GM12873 (cell line): ENCODE results near the gene PELI2.

Source experiments
- TF ChIP-seq, protein P1 (sequence below): IDR thresholded peaks from 2 replicates; pipeline ENCODE4 v1.5.1; 2012; ENCODE audit warnings: low read depth, mild to moderate bottlenecking, moderate library complexity, low read length, control low read depth; ENCODE audit not compliant: insufficient read depth; ENCODE audit errors: missing control alignments

Gene PELI2

DNA sequence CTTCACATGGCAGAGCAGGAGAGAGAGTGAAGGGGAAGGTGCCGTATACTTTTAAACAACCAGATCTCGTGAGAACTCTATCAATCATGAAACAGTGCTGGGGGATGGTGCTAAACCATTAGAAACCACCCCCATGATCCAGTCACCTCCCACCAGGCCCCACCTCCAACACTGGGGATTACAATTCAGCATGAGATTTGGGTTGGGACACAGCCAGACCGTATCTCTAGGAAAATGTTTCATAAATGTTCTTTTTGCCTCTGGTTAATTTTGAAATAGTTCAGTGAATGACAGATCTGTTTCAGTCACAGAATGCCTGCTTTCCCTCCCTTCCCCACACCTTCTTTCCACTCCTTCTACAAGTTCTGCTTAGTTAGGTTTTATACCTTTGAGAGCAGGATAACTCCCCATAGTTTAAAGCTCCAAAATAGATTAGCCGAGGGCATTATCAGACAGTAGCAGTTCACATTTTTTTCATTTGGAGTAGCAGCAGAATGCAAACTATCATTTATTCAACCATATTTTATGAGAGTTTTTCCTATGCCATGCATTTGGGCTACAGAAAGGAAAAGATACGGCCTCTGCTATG, 27.1 kb downstream of the PELI2 start:
- TF ChIP-seq, protein P1, sequence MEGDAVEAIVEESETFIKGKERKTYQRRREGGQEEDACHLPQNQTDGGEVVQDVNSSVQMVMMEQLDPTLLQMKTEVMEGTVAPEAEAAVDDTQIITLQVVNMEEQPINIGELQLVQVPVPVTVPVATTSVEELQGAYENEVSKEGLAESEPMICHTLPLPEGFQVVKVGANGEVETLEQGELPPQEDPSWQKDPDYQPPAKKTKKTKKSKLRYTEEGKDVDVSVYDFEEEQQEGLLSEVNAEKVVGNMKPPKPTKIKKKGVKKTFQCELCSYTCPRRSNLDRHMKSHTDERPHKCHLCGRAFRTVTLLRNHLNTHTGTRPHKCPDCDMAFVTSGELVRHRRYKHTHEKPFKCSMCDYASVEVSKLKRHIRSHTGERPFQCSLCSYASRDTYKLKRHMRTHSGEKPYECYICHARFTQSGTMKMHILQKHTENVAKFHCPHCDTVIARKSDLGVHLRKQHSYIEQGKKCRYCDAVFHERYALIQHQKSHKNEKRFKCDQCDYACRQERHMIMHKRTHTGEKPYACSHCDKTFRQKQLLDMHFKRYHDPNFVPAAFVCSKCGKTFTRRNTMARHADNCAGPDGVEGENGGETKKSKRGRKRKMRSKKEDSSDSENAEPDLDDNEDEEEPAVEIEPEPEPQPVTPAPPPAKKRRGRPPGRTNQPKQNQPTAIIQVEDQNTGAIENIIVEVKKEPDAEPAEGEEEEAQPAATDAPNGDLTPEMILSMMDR, result no peak

DNA sequence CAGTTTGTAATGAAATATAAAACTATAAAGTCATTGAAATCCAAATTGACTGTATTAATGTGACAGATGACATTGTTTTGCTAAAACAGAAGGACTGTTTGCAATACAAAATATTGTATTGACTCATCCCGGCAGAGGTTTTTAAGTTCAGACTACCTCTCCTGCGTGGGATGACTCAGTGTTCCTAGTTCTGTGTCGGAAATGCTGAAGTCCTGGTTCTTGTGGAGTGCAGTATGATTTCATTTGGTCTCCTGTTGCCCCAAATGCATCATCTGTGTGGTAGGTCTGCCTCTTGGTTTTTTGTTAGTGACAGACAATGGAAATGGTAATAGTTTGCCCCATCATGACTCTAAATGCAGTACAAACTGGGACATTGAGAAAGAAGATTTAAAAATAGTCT, 27.8 kb downstream of the PELI2 start:
- TF ChIP-seq, protein P1, result no peak

DNA sequence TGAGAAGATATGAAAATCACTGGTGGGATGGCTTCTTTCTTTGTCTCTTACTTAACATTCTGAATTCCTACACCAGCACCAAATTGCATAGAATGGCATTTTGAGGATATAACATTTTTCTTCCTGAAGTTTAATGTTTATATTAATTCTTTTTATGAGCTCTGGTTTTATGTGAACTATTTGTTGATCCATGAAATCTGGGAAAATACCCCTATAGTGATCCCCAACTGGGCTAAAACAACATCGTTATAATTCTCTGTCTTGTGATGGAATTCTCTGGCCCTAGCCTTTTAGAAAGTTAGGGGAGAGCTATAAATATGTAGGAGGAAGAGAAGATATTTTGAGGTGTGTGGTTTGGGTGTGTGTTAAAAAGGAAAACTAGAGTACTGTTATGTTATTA, 29.2 kb downstream of the PELI2 start:
- TF ChIP-seq, protein P1, result no peak

DNA sequence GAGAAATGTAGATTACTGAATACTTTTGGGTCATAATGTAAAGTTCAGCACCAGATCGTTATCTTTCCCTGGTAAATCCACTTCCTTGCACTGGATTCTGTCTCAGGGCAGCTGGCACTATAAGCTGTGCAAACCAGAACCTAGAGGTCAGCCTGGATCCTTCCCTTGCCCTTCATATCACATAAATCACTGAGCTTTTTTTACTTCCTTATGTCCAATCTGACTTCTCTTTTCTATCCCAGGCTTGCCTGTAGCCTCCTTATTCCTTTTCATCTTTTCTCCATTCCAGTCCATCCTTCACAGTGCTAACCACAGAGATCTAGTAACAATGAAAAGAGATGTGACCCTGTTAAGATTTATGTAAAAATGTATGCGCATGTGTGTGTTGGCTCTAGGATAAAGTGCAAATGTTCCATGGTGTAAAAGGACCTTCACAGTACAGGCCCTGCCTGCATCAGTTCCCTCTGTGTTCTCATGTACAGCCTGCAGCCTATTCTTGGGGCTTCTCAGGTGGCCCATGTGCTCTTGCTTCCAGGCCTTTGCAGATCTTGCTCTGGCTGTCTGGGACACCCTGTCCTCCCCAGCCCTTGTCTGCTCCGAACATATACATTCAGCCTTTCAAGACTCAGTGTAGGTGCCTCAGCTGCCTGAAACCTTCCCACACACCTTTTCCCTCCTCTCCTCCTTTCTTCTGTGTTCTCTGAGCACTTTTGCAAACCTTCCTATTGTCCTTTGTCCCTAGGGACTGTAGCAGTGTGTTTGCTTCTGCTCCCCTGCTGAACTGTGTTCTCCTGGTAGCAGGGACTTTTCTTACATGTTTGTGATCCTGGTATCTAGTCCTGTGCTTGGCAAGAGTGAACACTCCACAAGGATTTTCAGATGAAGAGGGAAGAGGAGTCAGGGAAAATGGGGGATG, 30.0 kb downstream of the PELI2 start:
- TF ChIP-seq, protein P1, result no peak

DNA sequence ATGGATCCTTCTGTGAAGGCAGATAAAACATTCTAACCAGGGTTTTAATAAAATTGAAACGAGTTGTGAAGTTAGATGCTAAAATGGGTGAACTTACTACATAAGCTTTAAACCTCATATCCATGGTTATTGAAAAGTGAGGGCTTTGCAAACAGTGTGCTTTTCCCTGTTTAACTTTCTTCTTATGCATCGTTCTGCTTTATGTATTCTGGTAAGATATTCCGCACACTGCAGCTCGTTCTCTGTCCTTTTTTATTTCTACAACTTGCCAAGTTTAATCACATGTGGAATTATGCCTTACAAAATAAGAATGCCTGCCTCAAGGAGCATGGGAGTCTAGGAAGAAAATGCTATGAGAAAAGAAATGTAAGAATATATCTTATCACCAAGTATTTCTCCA, 30.9 kb downstream of the PELI2 start:
- TF ChIP-seq, protein P1, result no peak

DNA sequence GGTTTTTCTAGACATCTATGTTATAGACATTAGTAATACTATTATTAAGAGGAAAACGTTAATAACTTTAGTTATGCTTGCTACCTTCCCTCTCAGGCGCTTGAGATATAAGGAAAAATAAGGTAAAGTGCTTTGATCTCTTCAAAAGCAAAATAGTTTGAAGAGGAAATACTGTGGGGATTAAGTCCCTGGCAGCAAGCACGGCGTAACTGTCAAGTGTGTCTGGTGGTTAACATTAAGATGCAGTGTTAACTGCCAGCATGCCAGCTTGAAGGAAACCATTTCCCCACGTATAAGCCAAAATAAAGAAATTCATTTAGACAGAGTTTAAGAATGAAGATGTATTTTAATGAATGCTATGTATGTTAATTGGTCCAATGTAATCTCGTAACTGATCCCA, 31.8 kb downstream of the PELI2 start:
- TF ChIP-seq, protein P1, result no peak

DNA sequence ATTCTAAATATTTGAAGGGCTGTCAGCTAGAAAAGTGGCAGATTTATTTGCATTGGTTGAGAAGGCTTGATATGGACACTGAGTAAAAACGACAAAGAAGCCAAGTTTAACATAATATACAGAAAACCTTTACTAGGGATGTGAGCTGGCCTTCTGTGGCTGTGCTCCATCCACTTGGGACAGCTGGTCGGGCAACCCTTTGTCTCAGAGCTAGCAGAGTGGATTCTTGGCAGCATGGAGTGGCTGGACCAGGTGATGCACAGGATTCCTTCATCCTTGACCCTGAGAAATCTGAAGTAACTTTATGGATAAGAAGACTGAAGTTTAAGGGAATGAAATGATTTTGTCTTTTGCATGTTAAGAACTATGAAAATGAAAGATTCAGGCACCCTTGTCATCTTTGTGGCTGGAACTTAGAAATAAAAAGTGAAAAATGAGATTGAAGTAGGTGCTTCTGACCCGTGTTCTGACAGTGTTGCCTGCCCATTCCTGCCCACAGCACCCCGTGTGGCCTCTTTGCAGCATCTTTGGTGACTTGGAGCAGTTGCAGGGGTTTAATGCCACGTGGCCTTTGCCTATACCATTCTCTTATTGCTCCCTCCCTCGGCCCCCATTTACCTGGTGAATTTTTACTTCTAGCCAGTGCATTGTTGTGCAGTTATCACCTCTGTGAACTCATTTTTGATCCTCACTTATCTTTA, 32.6 kb downstream of the PELI2 start:
- TF ChIP-seq, protein P1, result peak; percentile 37
